HEK293T (cell line): ENCODE results near the gene RCAN1.

Source experiments
- CTCF ChIA-PET: fragments of 350-600 bp; formaldehyde crosslinking; extraction: SDS; loops from one replicate; lab custom pipeline; 2021; ENCODE audit warnings: antibody characterized with exemption, inconsistent platforms; lab: Yijun Ruan, JAX
- POLR2A ChIA-PET: fragments of 350-600 bp; formaldehyde crosslinking; extraction: SDS; loops from one replicate; lab custom pipeline; 2020; ENCODE audit warnings: antibody characterized with exemption, inconsistent platforms; lab: Yijun Ruan, JAX
- DNase-seq: peaks from one replicate; pipeline ENCODE4 v3.0.0; 2012; ENCODE audit warnings: mixed read lengths; ENCODE audit errors: extremely low spot score
- ARNT ChIP-seq: fragments of 450-650 bp; IDR thresholded peaks from 2 replicates; pipeline ENCODE4 v1.6.1; 2017; ENCODE audit warnings: mild to moderate bottlenecking
- BHLHE40 ChIP-seq: fragments of 450-650 bp; IDR thresholded peaks from 2 replicates; pipeline ENCODE4 v1.6.1; 2016; ENCODE audit warnings: mild to moderate bottlenecking, moderate library complexity, borderline replicate concordance
- CTBP1 ChIP-seq: fragments of 450-650 bp; IDR thresholded peaks from 2 replicates; pipeline ENCODE4 v1.6.1; 2016; ENCODE audit warnings: borderline replicate concordance
- ELF4 ChIP-seq: fragments of 450-650 bp; IDR thresholded peaks from 2 replicates; pipeline ENCODE4 v1.6.1; 2017; ENCODE audit warnings: antibody characterized with exemption
- FOXA1 ChIP-seq: fragments of 450-650 bp; IDR thresholded peaks from 2 replicates; pipeline ENCODE4 v1.6.1; 2016; ENCODE audit warnings: mild to moderate bottlenecking
- FOXK2 ChIP-seq: fragments of 450-650 bp; IDR thresholded peaks from 2 replicates; pipeline ENCODE4 v1.6.1; 2016; ENCODE audit warnings: mild to moderate bottlenecking
- FOXM1 ChIP-seq: fragments of 450-650 bp; IDR thresholded peaks from 2 replicates; pipeline ENCODE4 v1.6.1; 2017; ENCODE audit warnings: mild to moderate bottlenecking, borderline replicate concordance
- HDGF ChIP-seq: fragments of 450-650 bp; IDR thresholded peaks from 2 replicates; pipeline ENCODE4 v1.6.1; 2017; ENCODE audit warnings: antibody characterized with exemption, borderline replicate concordance
- L3MBTL2 ChIP-seq: fragments of 450-650 bp; conservative IDR thresholded peaks from 2 replicates; pipeline ENCODE4 v1.6.1; 2016; ENCODE audit warnings: mild to moderate bottlenecking
- LEF1 ChIP-seq: fragments of 450-650 bp; IDR thresholded peaks from 2 replicates; pipeline ENCODE4 v1.6.1; 2017; ENCODE audit warnings: mild to moderate bottlenecking, borderline replicate concordance
- NFRKB ChIP-seq: fragments of 450-650 bp; IDR thresholded peaks from 2 replicates; pipeline ENCODE4 v1.6.1; 2016; ENCODE audit warnings: mild to moderate bottlenecking, moderate library complexity
- SP1 ChIP-seq: fragments of 450-650 bp; IDR thresholded peaks from 2 replicates; pipeline ENCODE4 v1.6.1; 2017
- SUZ12 ChIP-seq: fragments of 450-650 bp; IDR thresholded peaks from 2 replicates; pipeline ENCODE4 v1.6.1; 2016; ENCODE audit warnings: mild to moderate bottlenecking
- TARDBP ChIP-seq: fragments of 450-650 bp; IDR thresholded peaks from 2 replicates; pipeline ENCODE4 v1.6.1; 2016
- ZNF384 ChIP-seq: fragments of 450-650 bp; IDR thresholded peaks from 2 replicates; pipeline ENCODE4 v1.6.1; 2016
- TF ChIP-seq, protein P1 (sequence below): fragments of 450-650 bp; IDR thresholded peaks from 2 replicates; pipeline ENCODE4 v1.6.1; 2016

The RCAN1 gene

DNA sequence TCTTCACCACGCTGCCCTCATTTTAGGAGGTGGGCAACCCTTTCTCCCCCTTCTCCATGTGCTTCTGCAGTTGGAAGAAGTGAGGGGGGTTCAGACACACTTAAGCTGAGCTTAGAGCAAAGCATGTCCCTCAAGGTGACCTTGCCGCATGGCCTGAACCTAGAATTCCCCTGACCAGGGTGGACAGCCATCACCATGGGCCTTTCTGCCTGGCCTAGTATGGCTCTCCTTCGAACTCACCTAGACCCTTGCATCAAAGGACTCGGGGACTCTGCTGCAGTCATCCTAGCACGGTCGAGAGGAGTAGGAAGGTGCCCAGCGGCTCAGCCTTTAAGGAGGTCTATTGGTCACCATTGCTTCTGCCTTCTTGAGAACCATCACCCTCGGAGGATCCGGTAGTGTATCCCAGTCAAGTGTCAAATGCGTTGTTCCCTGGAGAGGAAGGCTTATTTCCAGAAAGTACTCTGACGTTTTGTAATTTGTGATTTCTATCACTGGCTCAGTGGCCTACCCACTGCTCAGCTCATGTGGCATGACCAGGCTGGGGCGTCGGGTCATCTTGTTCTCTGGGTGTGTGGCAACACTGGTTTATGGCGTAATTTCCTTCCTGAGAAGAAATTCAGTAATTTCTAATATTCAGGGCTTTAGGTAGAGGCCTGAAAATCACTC, 103.0 kb downstream of the RCAN1 start, which contains the start of gene KCNE1:
Gene KCNE1 (minus strand): TSS at position 424 of the 669 bp plus-strand sequence. CDS start 62,576 bp downstream, outside the sequence.
- CTCF ChIA-PET: interaction anchor here (0.7 to 2.1 kb wide), 5 partner anchors 10 to 119 kb away, joined by 3 to 29 read pairs (median 9); no protein-coding TSS in a partner anchor
- no peak for DNase-seq
- POLR2A ChIA-PET: no interaction called here
- TF ChIP-seq NFRKB (no peak), SP1 (no peak), LEF1 (no peak)

DNA sequence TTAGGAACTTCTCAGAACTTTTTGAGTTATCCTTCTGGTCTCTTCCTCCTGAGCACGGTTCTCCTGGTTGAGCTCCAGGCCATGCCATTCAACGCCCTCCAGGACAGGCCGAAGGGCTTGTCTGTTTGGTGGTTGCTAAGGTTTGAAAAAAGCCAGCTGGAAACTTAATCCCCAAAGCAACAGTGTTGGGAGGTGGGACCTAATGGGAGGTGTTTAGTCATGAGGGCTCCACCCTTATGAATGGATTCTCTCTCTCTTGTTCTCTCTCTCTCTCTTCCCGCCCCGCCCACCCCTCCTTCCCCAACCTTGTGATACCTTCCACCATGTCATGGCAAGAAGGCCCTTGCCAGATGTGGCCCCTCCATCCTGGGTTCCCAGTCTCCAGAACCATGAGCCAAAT, 103.7 kb downstream of the RCAN1 start:
- ChIA-PET CTCF (interaction anchor here (0.7 to 2.1 kb wide), 9 partner anchors 10 to 120 kb away, joined by 3 to 29 read pairs (median 4); no protein-coding TSS in a partner anchor), POLR2A (no interaction called here)
- DNase-seq: no peak
- TF ChIP-seq ZNF384 (no peak), L3MBTL2 (no peak), TARDBP (no peak), ARNT (no peak), SUZ12 (no peak), LEF1 (no peak), FOXA1 (no peak), ELF4 (no peak), BHLHE40 (no peak), NFRKB (no peak), SP1 (no peak), FOXM1 (no peak), CTBP1 (no peak), FOXK2 (no peak), HDGF (no peak)
- TF ChIP-seq, protein P1, sequence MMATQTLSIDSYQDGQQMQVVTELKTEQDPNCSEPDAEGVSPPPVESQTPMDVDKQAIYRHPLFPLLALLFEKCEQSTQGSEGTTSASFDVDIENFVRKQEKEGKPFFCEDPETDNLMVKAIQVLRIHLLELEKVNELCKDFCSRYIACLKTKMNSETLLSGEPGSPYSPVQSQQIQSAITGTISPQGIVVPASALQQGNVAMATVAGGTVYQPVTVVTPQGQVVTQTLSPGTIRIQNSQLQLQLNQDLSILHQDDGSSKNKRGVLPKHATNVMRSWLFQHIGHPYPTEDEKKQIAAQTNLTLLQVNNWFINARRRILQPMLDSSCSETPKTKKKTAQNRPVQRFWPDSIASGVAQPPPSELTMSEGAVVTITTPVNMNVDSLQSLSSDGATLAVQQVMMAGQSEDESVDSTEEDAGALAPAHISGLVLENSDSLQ: no peak

DNA sequence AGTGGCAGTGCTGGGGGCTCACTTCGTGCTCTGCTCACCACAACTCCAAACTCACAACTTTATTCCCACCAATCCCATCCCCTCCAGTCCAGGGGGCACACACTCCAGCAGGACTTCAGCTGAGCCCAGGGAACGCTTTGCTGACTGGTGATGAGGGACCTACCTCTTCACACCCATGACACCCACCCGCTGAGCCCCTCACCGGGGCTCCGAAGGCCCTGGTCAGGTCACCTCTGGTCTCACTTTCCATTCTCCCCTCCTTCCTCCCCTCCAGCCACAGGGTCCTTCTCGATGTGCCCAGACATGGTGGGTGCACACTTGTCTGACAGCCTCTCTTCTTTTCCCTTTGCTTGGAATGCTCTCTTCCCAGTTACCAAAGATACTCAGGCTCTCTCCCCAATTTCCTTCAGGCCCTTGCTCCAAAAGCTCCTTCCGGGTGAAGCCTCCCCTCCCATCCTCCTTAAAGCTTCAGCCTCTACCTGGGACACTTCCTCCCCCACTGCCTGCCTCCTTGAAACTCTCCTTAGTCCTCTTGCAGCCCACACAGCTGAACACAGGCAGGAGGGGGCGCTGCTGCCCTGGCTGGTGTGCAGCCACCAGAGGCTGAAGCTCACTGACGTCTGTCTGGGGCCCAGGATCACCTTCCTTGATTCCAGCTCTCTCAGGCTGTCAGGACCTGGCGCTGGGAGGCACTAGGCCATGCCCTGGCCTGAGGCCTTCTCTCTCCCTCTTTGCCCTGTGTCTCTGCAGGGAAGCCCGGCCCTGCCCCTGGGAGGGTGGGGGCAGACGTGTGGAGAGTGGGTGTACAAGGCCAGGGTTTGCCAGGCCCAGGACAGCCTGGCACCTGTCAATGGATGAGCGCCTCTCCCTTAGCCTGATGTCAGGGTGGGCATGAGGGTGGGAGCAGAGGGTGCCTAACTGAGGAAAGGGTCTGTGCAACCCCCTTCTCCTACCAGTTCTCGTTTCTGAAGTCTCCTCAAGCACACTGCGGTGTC, 104.5 kb downstream of the RCAN1 start:
- CTCF ChIA-PET: interaction anchor here (0.7 to 2.1 kb wide), 11 partner anchors 9 to 120 kb away, joined by 3 to 29 read pairs (median 4); no protein-coding TSS in a partner anchor
- peak; percentile 70 for DNase-seq
- TF ChIP-seq FOXK2 (no peak), CTBP1 (no peak), TARDBP (no peak), BHLHE40 (no peak), ARNT (no peak), LEF1 (no peak), ELF4 (no peak), SP1 (no peak), NFRKB (no peak), ZNF384 (no peak), FOXA1 (no peak), FOXM1 (no peak), L3MBTL2 (no peak), SUZ12 (no peak), HDGF (no peak)
- TF ChIP-seq, protein P1: no peak
- POLR2A ChIA-PET: interaction anchor here (0.7 kb wide), 1 partner anchor 16 kb away, joined by 3 read pairs; no protein-coding TSS in a partner anchor

DNA sequence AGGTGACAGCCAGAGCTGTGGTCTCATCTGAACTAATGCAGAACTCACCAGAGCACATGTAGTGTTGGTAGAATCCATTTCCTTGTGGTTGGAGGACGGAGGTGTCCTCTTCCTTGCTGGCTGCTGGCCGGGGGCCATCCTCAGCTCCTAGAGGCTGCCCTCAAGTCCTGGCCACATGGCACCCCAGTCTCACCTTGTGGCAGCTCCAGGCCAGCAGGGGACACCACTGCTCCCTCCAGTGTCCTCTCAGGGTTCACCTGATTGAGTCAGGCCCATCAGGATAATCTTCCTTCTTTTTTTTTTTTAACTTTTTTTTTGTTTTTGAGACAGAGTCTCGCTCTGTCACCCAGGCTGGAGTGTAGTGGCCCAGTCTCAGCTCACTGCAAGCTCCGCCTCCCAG, 105.8 kb downstream of the RCAN1 start:
- DNase-seq: no peak
- TF ChIP-seq BHLHE40: no peak
- POLR2A ChIA-PET: no interaction called here
- CTCF ChIA-PET: interaction anchor here (0.9 to 2.5 kb wide), 2 partner anchors 73 to 93 kb away, joined by 7 to 11 read pairs; no protein-coding TSS in a partner anchor

DNA sequence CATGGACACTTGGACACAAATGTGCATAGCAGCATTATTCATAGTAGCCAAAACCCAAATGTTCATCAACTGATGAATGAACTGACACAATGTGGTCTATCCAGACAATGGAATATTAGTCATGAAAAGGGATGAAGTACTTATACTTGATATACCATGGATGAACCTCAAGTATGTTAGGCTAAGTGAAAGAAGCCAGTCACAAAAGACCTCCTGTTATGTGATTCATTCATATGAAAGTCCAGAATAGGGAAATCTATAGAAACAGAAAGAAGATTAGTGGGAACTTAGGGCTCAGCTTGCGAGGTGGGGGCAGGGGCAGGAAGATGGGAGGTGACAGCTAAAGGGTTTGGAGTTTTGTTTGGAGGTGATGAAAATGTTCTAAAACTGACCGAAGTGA, 110.3 kb downstream of the RCAN1 start:
- TF ChIP-seq FOXK2 (no peak), SP1 (no peak), BHLHE40 (no peak), L3MBTL2 (no peak), NFRKB (no peak), ELF4 (no peak), HDGF (no peak), ZNF384 (no peak), TARDBP (no peak), FOXA1 (no peak), FOXM1 (no peak), LEF1 (no peak), CTBP1 (no peak), SUZ12 (no peak), ARNT (no peak)
- TF ChIP-seq, protein P1: no peak
- ChIA-PET POLR2A (no interaction called here), CTCF (no interaction called here)
- DNase-seq: no peak
